ENCODE measurements around the gene ADPRH.

ADPRH gene

GRCh38 chr3:119616056-119616455, 36.8 kb downstream of the ADPRH start:
- H3K27ac ChIP-seq, result no peak overlapping the region

GRCh38 chr3:119619094-119619493, 39.8 kb downstream of the ADPRH start:
- TF ChIP-seq CTCF (IDR thresholded peaks at IDR 0.05), result no peak
- Histone ChIP-seq H3K27ac (no peak overlapping the region), H3K4me1 (no peaks in the 10 kb centered on the region), H3K36me3 (no peaks in the 10 kb centered on the region), H3K27me3 (no peaks in the 10 kb centered on the region), H3K9me3 (no peaks in the 10 kb centered on the region), H3K4me3 (no peak overlapping the region)
- no peak for DNase-seq
- intact Hi-C loops (cut with DNase I; ENCODE audit: low total_unique reads), result no loop called here

More at GRCh38 chr3:119616056-119616455, 36.8 kb downstream of the ADPRH start:
- H3K4me3 ChIP-seq, result no peak overlapping the region
- intact Hi-C loops (cut with DNase I; ENCODE audit: low total_unique reads), result no loop called here
- DNase-seq, result no peak
- no peaks in the 10 kb centered on the region for H3K9me3 ChIP-seq
- H3K4me1 ChIP-seq, result no peaks in the 10 kb centered on the region
- no peaks in the 10 kb centered on the region for H3K27me3 ChIP-seq
- TF ChIP-seq CTCF (IDR thresholded peaks at IDR 0.05), result no peak
- no peaks in the 10 kb centered on the region for H3K36me3 ChIP-seq

- no peak overlapping the region for H3K4me3 ChIP-seq
- no peak overlapping the region for H3K27ac ChIP-seq
- H3K9me3 ChIP-seq, result no peaks in the 10 kb centered on the region
- intact Hi-C loops (cut with DNase I; ENCODE audit: low total_unique reads), result no loop called here
- DNase-seq, result no peak
- TF ChIP-seq CTCF (IDR thresholded peaks at IDR 0.05), result no peak
- H3K4me1 ChIP-seq, result peaks cover 0 to 2% (median 0%) of the 10 kb centered on the region in 4 donors
- no peaks in the 10 kb centered on the region for H3K36me3 ChIP-seq
- no peaks in the 10 kb centered on the region for H3K27me3 ChIP-seq
Observed at GRCh38 chr3:119620899-119621298, 41.6 kb downstream of the ADPRH start.

- Histone ChIP-seq H3K27me3 (no peaks in the 10 kb centered on the region), H3K36me3 (no peaks in the 10 kb centered on the region), H3K27ac (no peak overlapping the region), H3K4me1 (peaks cover 0 to 25% (median 0%) of the 10 kb centered on the region in 4 donors), H3K4me3 (no peak overlapping the region), H3K9me3 (no peaks in the 10 kb centered on the region)
- intact Hi-C loops (cut with DNase I; ENCODE audit: low total_unique reads), result no loop called here
- no peak for TF ChIP-seq CTCF (IDR thresholded peaks at IDR 0.05)
- DNase-seq, result no peak
Observed at GRCh38 chr3:119624002-119624720, 44.9 kb downstream of the ADPRH start.

GRCh38 chr3:119625451-119626153, 46.3 kb downstream of the ADPRH start:
- H3K4me1 ChIP-seq, result peaks cover 0 to 38% (median 0%) of the 10 kb centered on the region in 4 donors
- intact Hi-C loops (cut with DNase I; ENCODE audit: low total_unique reads), result no loop called here
- H3K27ac ChIP-seq, result no peak overlapping the region
- TF ChIP-seq CTCF (IDR thresholded peaks at IDR 0.05), result no peak
- no peaks in the 10 kb centered on the region for H3K27me3 ChIP-seq
- H3K9me3 ChIP-seq, result no peaks in the 10 kb centered on the region
- H3K4me3 ChIP-seq, result no peak overlapping the region
- no peaks in the 10 kb centered on the region for H3K36me3 ChIP-seq
- no peak for DNase-seq
